Activated T-helper 1 cell treated with anti-CD3 and anti-CD28 coated beads, Interleukin-12 subunit alpha, Interleukin-12 subunit beta, Interleukin-2, Interleukin-4 antibody, amounts not matched to agents 30 ng/mL and 10 ng/mL and 1 ng/mL, durations not matched to agents 14 hours and 24 hours and 36 hours (primary cell): Measurements from ENCODE around the gene IFT20. TPM values are rescaled to one million over a fixed set of nuclear protein-coding genes. Genes with fewer than 3 reads are reported as not detected.
"Not testable (repeated sequence)": the region's sequence is repeated elsewhere in the genome, so short reads cannot be mapped to it uniquely, and the experiment has no call there.

Source experiments
- DNase-seq: peaks from one replicate; pipeline ENCODE4 v3.0.0; 2021; ENCODE audit warnings: low spot score
- H3K27ac Mint-ChIP-seq: one replicate; pipeline ENCODE4 v1.8.0; 2021; ENCODE audit warnings: mild to moderate bottlenecking, mixed read lengths
- H3K27me3 Mint-ChIP-seq: one replicate; pipeline ENCODE4 v1.8.0; 2022; ENCODE audit warnings: mild to moderate bottlenecking, moderate library complexity, mixed read lengths; ENCODE audit not compliant: insufficient read depth
- H3K36me3 Mint-ChIP-seq: one replicate; pipeline ENCODE4 v1.8.0; 2021; ENCODE audit warnings: low read depth, mixed read lengths
- H3K4me1 Mint-ChIP-seq: one replicate; pipeline ENCODE4 v1.8.0; 2021; ENCODE audit warnings: low read depth, mixed read lengths
- H3K4me3 Mint-ChIP-seq: one replicate; pipeline ENCODE4 v1.8.0; 2021; ENCODE audit warnings: mild to moderate bottlenecking, moderate library complexity, mixed read lengths
- H3K9me3 Mint-ChIP-seq: one replicate; pipeline ENCODE4 v1.8.0; 2021; ENCODE audit warnings: mixed read lengths
- intact Hi-C: fragments of 100-400 bp; cut with micrococcal nuclease; formaldehyde crosslinking; loops from one replicate; pipeline ENCODE4 v1.15.1; 2024
- total RNA-seq: library from RNA; stranded (reverse); gene quantifications from 2 replicates; pipeline ENCODE4 v1.2.3, GENCODE V29; 2022

IFT20 gene
- total RNA-seq, 1 donor from 2014 or later, result 21.3 TPM

- intact Hi-C loops, result loop anchor here (5.0 kb wide), 2 partner anchors 509 to 636 kb away; partner anchors contain the start of gene PHF12
- peaks cover 29% of the 10 kb centered on the region for H3K4me1 Mint-ChIP-seq
- H3K36me3 Mint-ChIP-seq, result peaks cover 11% of the 10 kb centered on the region
- H3K4me3 Mint-ChIP-seq, result no peak overlapping the region
- DNase-seq, result no peak
- peak overlapping the region; percentile 19 for H3K27ac Mint-ChIP-seq
- H3K27me3 Mint-ChIP-seq, result peaks cover 8% of the 10 kb centered on the region
- no peaks in the 10 kb centered on the region for H3K9me3 Mint-ChIP-seq
Measured at GRCh38 chr17:28315846-28316705, 19.2 kb downstream of the IFT20 start.

GRCh38 chr17:28313841-28314240 is 21.4 kb downstream of the IFT20 start:
- Mint-ChIP-seq H3K27ac (no peak overlapping the region), H3K36me3 (no peaks in the 10 kb centered on the region), H3K9me3 (no peaks in the 10 kb centered on the region), H3K27me3 (peaks cover 8% of the 10 kb centered on the region), H3K4me1 (peaks cover 13% of the 10 kb centered on the region), H3K4me3 (no peak overlapping the region)
- intact Hi-C loops, result no loop called here
- DNase-seq, result no peak

- no peaks in the 10 kb centered on the region for H3K36me3 Mint-ChIP-seq
- peaks cover 27% of the 10 kb centered on the region for H3K27me3 Mint-ChIP-seq
- no peak for DNase-seq
- H3K27ac Mint-ChIP-seq, result no peak overlapping the region
- H3K4me3 Mint-ChIP-seq, result no peak overlapping the region
- H3K9me3 Mint-ChIP-seq, result no peaks in the 10 kb centered on the region
- intact Hi-C loops, result no loop called here
- no peaks in the 10 kb centered on the region for H3K4me1 Mint-ChIP-seq
Measured at GRCh38 chr17:28306954-28307401, 28.3 kb downstream of the IFT20 start.

- Mint-ChIP-seq H3K36me3 (no peaks in the 10 kb centered on the region), H3K9me3 (no peaks in the 10 kb centered on the region), H3K27me3 (peaks cover 14% of the 10 kb centered on the region), H3K27ac (no peak overlapping the region), H3K4me1 (peaks cover 15% of the 10 kb centered on the region), H3K4me3 (no peak overlapping the region)
- DNase-seq, result no peak
- intact Hi-C loops, result loop anchor here (5.0 kb wide), 1 partner anchor 241 kb away; no protein-coding TSS in a partner anchor
Measured at GRCh38 chr17:28298449-28298848, 36.8 kb downstream of the IFT20 start.

- peak overlapping the region; percentile 85 for H3K27ac Mint-ChIP-seq
- intact Hi-C loops, result loop anchor here (1.0 to 5.0 kb wide), 4 partner anchors 18 to 239 kb away; partner anchors contain the start of genes IFT20, TMEM97 and TNFAIP1
Measured at GRCh38 chr17:28295677-28296578, 39.3 kb downstream of the IFT20 start.

GRCh38 chr17:28293994-28294393 is 41.3 kb downstream of the IFT20 start:
- intact Hi-C loops, result no loop called here
- Mint-ChIP-seq H3K4me1 (peaks cover 15% of the 10 kb centered on the region), H3K27ac (no peak overlapping the region), H3K27me3 (peaks cover 21% of the 10 kb centered on the region), H3K9me3 (no peaks in the 10 kb centered on the region), H3K4me3 (no peak overlapping the region), H3K36me3 (no peaks in the 10 kb centered on the region)
- DNase-seq, result no peak

More at GRCh38 chr17:28295677-28296578, 39.3 kb downstream of the IFT20 start:
- peaks cover 23% of the 10 kb centered on the region for H3K27me3 Mint-ChIP-seq
- H3K9me3 Mint-ChIP-seq, result no peaks in the 10 kb centered on the region
- DNase-seq, result no peak
- peaks cover 15% of the 10 kb centered on the region for H3K4me1 Mint-ChIP-seq
- no peak overlapping the region for H3K4me3 Mint-ChIP-seq
- H3K36me3 Mint-ChIP-seq, result no peaks in the 10 kb centered on the region

- intact Hi-C loops, DNase-seq, H3K9me3 Mint-ChIP-seq, H3K36me3 Mint-ChIP-seq, H3K27ac Mint-ChIP-seq, H3K4me3 Mint-ChIP-seq: not testable (repeated sequence)
- H3K4me1 Mint-ChIP-seq, result peaks cover 15% of the 10 kb centered on the region
- peaks cover 21% of the 10 kb centered on the region for H3K27me3 Mint-ChIP-seq
Measured at GRCh38 chr17:28292878-28293277, 42.4 kb downstream of the IFT20 start.

GRCh38 chr17:28291780-28292330 is 43.4 kb downstream of the IFT20 start:
- intact Hi-C loops, result no loop called here
- H3K9me3 Mint-ChIP-seq, result no peaks in the 10 kb centered on the region

GRCh38 chr17:28290703-28291102 is 44.6 kb downstream of the IFT20 start:
- H3K9me3 Mint-ChIP-seq, result no peaks in the 10 kb centered on the region
- no peak overlapping the region for H3K4me3 Mint-ChIP-seq
- intact Hi-C loops, result no loop called here
- DNase-seq, result no peak
- peaks cover 23% of the 10 kb centered on the region for H3K27me3 Mint-ChIP-seq
- H3K4me1 Mint-ChIP-seq, result peaks cover 3% of the 10 kb centered on the region
- no peaks in the 10 kb centered on the region for H3K36me3 Mint-ChIP-seq
- no peak overlapping the region for H3K27ac Mint-ChIP-seq

More at GRCh38 chr17:28291780-28292330, 43.4 kb downstream of the IFT20 start:
- Mint-ChIP-seq H3K4me3 (no peak overlapping the region), H3K36me3 (no peaks in the 10 kb centered on the region), H3K27me3 (peaks cover 21% of the 10 kb centered on the region), H3K27ac (no peak overlapping the region), H3K4me1 (peaks cover 15% of the 10 kb centered on the region)
- no peak for DNase-seq

- Mint-ChIP-seq H3K27ac (no peak overlapping the region), H3K36me3 (no peaks in the 10 kb centered on the region), H3K27me3 (peaks cover 20% of the 10 kb centered on the region), H3K9me3 (no peaks in the 10 kb centered on the region), H3K4me3 (no peak overlapping the region), H3K4me1 (no peaks in the 10 kb centered on the region)
- intact Hi-C loops, result no loop called here
- DNase-seq, result no peak
Measured at GRCh38 chr17:28285965-28286364, 49.3 kb downstream of the IFT20 start.

GRCh38 chr17:28282596-28282995 is 52.7 kb downstream of the IFT20 start:
- Mint-ChIP-seq H3K4me3 (no peak overlapping the region), H3K27me3 (peaks cover 42% of the 10 kb centered on the region), H3K4me1 (peaks cover 11% of the 10 kb centered on the region), H3K9me3 (no peaks in the 10 kb centered on the region), H3K27ac (no peak overlapping the region), H3K36me3 (no peaks in the 10 kb centered on the region)
- intact Hi-C loops, result no loop called here
- DNase-seq, result no peak

GRCh38 chr17:28280826-28281225 is 54.4 kb downstream of the IFT20 start:
- no peak for DNase-seq
- H3K27me3 Mint-ChIP-seq, result peaks cover 52% of the 10 kb centered on the region
- no peak overlapping the region for H3K4me3 Mint-ChIP-seq
- no peak overlapping the region for H3K27ac Mint-ChIP-seq
- H3K36me3 Mint-ChIP-seq, result no peaks in the 10 kb centered on the region
- intact Hi-C loops, result no loop called here
- H3K4me1 Mint-ChIP-seq, result peaks cover 12% of the 10 kb centered on the region
- no peaks in the 10 kb centered on the region for H3K9me3 Mint-ChIP-seq
